Natural killer cell (primary cell): Measurements from ENCODE around the gene MYO1C. TPM values are rescaled to one million over a fixed set of nuclear protein-coding genes. Genes with fewer than 3 reads are reported as not detected.

Experiments
- ATAC-seq, 3 donors: fragments of 150-1000 bp in 2 of 3; fragments of 200-7000 bp in 1 of 3; cut with Tn5 transposase; 1 replicate in 1 of 3; 2 replicates in 2 of 3; pipeline ENCODE4 v1.10.0; 2021; ENCODE audit warnings: mild to moderate bottlenecking in 2 of 3, moderate library complexity in 2 of 3
- DNase-seq, 2 donors: peaks; one replicate each; pipeline versions ENCODE4 v3.0.0 to v3.0.0-alpha.2; 2013 to 2021; ENCODE audit warnings: mixed read lengths in 1 of 2
- H3K27ac ChIP-seq: one replicate; pipeline ENCODE4 v1.5.1; 2013; ENCODE audit warnings: mild to moderate bottlenecking, low read length
- H3K27me3 ChIP-seq: one replicate; pipeline ENCODE4 v1.6.1; 2013; ENCODE audit warnings: low read length; ENCODE audit not compliant: control insufficient read depth, insufficient read depth
- H3K36me3 ChIP-seq: one replicate; pipeline ENCODE4 v1.6.1; 2013; ENCODE audit warnings: low read length; ENCODE audit not compliant: control insufficient read depth, insufficient read depth
- H3K4me1 ChIP-seq: one replicate; pipeline ENCODE4 v1.6.1; 2013; ENCODE audit warnings: low read length; ENCODE audit not compliant: control insufficient read depth, insufficient read depth
- H3K4me3 ChIP-seq: one replicate; pipeline ENCODE4 v1.5.1; 2013; ENCODE audit warnings: low read length
- H3K9me3 ChIP-seq: one replicate; pipeline ENCODE4 v1.6.1; 2013; ENCODE audit warnings: low read length; ENCODE audit not compliant: control insufficient read depth, insufficient read depth
- H3K27ac Mint-ChIP-seq, 2 donors: one replicate each; pipeline ENCODE4 v1.8.0; 2022; ENCODE audit warnings: mild to moderate bottlenecking in 2 of 2, mixed read lengths in 2 of 2, moderate library complexity in 1 of 2
- H3K27me3 Mint-ChIP-seq, 2 donors: one replicate each; pipeline ENCODE4 v1.8.0; 2022; ENCODE audit warnings: low read depth in 2 of 2, mixed read lengths in 2 of 2
- H3K36me3 Mint-ChIP-seq: one replicate; pipeline ENCODE4 v1.8.0; 2022; ENCODE audit warnings: mixed read lengths
- H3K4me1 Mint-ChIP-seq, 2 donors: one replicate each; pipeline ENCODE4 v1.8.0; 2022; ENCODE audit warnings: mixed read lengths in 2 of 2
- H3K4me3 Mint-ChIP-seq: one replicate; pipeline ENCODE4 v1.8.0; 2022; ENCODE audit warnings: mild to moderate bottlenecking, moderate library complexity, mixed read lengths
- H3K9me3 Mint-ChIP-seq, 2 donors: one replicate each; pipeline ENCODE4 v1.8.0; 2022; ENCODE audit warnings: mixed read lengths in 2 of 2
- CTCF ChIP-seq: fragments of 200-600 bp; IDR thresholded peaks from one replicate; pipeline ENCODE4 v1.8.0; 2022; ENCODE audit warnings: antibody characterized with exemption
- WGBS: methylation state at CpG from one replicate; pipeline ENCODE4 v1.1.7; 2013; ENCODE audit warnings: missing lambda C conversion rate; ENCODE audit not compliant: insufficient coverage; 5-methylcytosine and 5-hydroxymethylcytosine counted together
- intact Hi-C: fragments of 100-400 bp; cut with micrococcal nuclease; formaldehyde crosslinking; loops from one replicate; pipeline ENCODE4 v1.14.2; 2022
- total RNA-seq, 4 donors: library from RNA; stranded (reverse); fragments of 120-200 nt in 1 of 4; gene quantifications; one replicate each; pipeline versions ENCODE4 v1.2.3 to v1.2.4, GENCODE V29; 2013 to 2022

Gene MYO1C
- total RNA-seq, 3 donors from 2014 or later (not counting 1 experiment from before 2014, with no cell fraction given): 4.0 to 39.6 (median 24.0) TPM

- 82% methylated on average over 2 of the region's 2 CpGs for WGBS
- no peaks in the 10 kb centered on the region for H3K36me3 Mint-ChIP-seq
- no peaks in the 10 kb centered on the region for H3K27me3 Mint-ChIP-seq
- Histone ChIP-seq H3K9me3 (no peaks in the 10 kb centered on the region), H3K36me3 (peaks cover 24% of the 10 kb centered on the region), H3K27ac (no peak overlapping the region), H3K4me1 (peaks cover 5% of the 10 kb centered on the region), H3K27me3 (no peaks in the 10 kb centered on the region), H3K4me3 (no peak overlapping the region)
- TF ChIP-seq CTCF: no peak
- no peaks in the 10 kb centered on the region for H3K9me3 Mint-ChIP-seq
- DNase-seq: no peak
- no peak overlapping the region for H3K4me3 Mint-ChIP-seq
- no peak for ATAC-seq
- H3K27ac Mint-ChIP-seq: no peak overlapping the region
- peaks cover 0 to 12% of the 10 kb centered on the region in 2 donors for H3K4me1 Mint-ChIP-seq
- intact Hi-C loops: no loop called here
These were observed 5.7 kb upstream of the MYO1C start for GRCh38 chr17:1498233-1498632.

DNA sequence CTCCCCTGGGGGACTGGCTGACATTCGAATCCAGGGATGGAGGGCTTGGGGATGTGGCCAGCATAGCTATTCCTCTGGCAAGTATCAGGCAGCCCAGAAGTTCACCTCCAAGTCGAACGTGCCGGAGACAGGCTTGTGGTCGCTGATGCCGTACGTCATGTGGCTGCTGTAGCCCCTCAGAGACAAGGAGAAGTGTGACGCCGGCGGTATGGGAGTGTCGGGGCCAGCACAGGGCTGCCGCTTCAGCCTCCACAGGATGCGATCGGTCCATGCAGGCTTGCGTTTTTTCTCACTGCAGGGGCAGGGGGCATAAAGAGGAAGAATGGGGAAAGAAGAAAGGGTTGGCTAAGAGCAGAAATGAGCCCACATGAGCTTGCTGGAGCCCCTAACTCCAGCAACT, 5.3 kb upstream of the MYO1C start:
- no peak for DNase-seq
- H3K4me3 ChIP-seq: no peak overlapping the region
- 88% methylated on average over 15 of the region's 15 CpGs for WGBS
- ATAC-seq: no peak
- intact Hi-C loops: no loop called here
- Mint-ChIP-seq H3K27me3 (no peaks in the 10 kb centered on the region), H3K36me3 (no peaks in the 10 kb centered on the region), H3K27ac (no peak overlapping the region), H3K9me3 (no peaks in the 10 kb centered on the region), H3K4me1 (peaks cover 0 to 15% of the 10 kb centered on the region in 2 donors), H3K4me3 (no peak overlapping the region)
- no peak overlapping the region for H3K27ac ChIP-seq
- TF ChIP-seq CTCF: no peak
- no peaks in the 10 kb centered on the region for H3K27me3 ChIP-seq
- H3K36me3 ChIP-seq: peaks cover 24% of the 10 kb centered on the region
- H3K4me1 ChIP-seq: peaks cover 9% of the 10 kb centered on the region
- no peaks in the 10 kb centered on the region for H3K9me3 ChIP-seq

GRCh38 chr17:1496869-1497268, 4.4 kb upstream of the MYO1C start:
- no peak for TF ChIP-seq CTCF
- ATAC-seq (no peak), DNase-seq (no peak)
- Histone ChIP-seq H3K4me1 (peaks cover 18% of the 10 kb centered on the region), H3K4me3 (no peak overlapping the region), H3K36me3 (peaks cover 24% of the 10 kb centered on the region), H3K9me3 (no peaks in the 10 kb centered on the region), H3K27me3 (peaks cover 3% of the 10 kb centered on the region), H3K27ac (no peak overlapping the region)
- Mint-ChIP-seq H3K27me3 (no peaks in the 10 kb centered on the region), H3K4me1 (peaks cover 5 to 20% of the 10 kb centered on the region in 2 donors), H3K4me3 (no peak overlapping the region), H3K9me3 (no peaks in the 10 kb centered on the region), H3K36me3 (no peaks in the 10 kb centered on the region), H3K27ac (no peak overlapping the region)
- intact Hi-C loops: no loop called here
- 97% methylated on average over 14 of the region's 14 CpGs for WGBS

- intact Hi-C loops: no loop called here
- peaks cover 21% of the 10 kb centered on the region for H3K36me3 ChIP-seq
- WGBS: 96% methylated on average over 14 of the region's 14 CpGs
These were observed 2.9 kb upstream of the MYO1C start for GRCh38 chr17:1495265-1495989.

More at GRCh38 chr17:1495265-1495989, 2.9 kb upstream of the MYO1C start:
- ATAC-seq: no peak
- Histone ChIP-seq H3K27me3 (peaks cover 4% of the 10 kb centered on the region), H3K4me3 (no peak overlapping the region), H3K9me3 (no peaks in the 10 kb centered on the region), H3K4me1 (peaks cover 27% of the 10 kb centered on the region), H3K27ac (no peak overlapping the region)
- Mint-ChIP-seq H3K27ac (no peak overlapping the region), H3K9me3 (no peaks in the 10 kb centered on the region), H3K4me3 (no peak overlapping the region), H3K4me1 (peaks cover 6 to 29% of the 10 kb centered on the region in 2 donors), H3K27me3 (no peaks in the 10 kb centered on the region), H3K36me3 (no peaks in the 10 kb centered on the region)
- DNase-seq: no peak
- no peak for TF ChIP-seq CTCF
